HG03103 (cell line): ENCODE results near the gene CHAC1.
"Not testable (repeated sequence)": the region's sequence is repeated elsewhere in the genome, so short reads cannot be mapped to it uniquely, and the experiment has no call there.

Experiments used
- ATAC-seq: cut with Tn5 transposase; IDR thresholded peaks from one replicate; pipeline ENCODE4 v1.9.1; 2021; ENCODE audit warnings: low read depth; ENCODE audit not compliant: unreplicated experiment

CHAC1 gene

DNA sequence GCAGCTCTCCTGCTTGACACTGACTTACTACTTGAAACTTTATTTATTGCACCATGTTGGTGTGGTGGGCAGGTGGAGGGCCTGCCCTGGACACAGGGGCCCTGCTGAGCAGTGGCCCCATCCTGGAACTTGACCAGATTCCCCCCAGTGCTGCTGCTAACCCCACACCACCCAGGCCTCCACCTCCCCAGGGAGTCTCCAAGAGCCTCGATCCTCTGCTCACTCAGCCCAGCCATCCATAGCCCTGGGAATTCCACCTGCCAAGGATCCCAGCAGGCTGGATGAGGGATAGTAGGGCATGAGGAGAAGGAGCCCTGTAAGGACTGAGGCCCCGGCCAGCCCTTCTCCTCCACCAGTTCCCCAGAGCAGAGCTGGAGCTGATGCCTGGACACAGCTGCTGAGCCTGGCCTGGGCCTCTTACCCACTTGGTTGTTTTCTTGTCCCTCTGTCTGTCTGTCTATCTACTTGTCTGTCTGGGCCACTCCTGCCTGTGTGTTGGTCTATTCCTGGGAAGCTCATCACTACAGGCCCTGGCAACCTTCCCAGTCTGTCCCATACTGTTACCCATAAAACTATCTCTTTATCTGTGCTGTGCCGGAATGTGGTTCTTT is 2.8 kb downstream of the CHAC1 start:
- no peak for ATAC-seq

DNA sequence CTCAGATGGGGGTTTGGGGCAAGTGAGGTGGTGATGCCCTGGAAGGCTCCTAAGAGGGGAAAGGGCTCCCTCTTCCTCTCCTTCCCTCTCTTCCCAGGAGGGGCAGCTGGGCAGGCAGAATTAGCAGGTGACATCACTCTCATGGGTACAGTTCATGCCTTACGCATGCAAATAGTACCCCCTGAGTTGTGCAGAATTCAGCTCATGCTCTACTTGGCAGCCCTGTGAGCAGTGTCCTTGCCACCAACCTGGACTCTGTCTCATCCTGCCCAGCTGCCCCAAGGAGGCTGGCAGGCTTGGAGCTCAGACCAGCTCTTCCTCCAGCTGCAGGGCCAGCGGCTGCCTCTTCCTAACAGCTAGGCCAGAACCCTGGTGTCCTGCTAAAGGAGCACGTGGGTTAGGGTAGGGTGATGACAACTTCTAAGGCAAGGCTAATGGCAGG is 3.3 kb downstream of the CHAC1 start:
- ATAC-seq = no peak

DNA sequence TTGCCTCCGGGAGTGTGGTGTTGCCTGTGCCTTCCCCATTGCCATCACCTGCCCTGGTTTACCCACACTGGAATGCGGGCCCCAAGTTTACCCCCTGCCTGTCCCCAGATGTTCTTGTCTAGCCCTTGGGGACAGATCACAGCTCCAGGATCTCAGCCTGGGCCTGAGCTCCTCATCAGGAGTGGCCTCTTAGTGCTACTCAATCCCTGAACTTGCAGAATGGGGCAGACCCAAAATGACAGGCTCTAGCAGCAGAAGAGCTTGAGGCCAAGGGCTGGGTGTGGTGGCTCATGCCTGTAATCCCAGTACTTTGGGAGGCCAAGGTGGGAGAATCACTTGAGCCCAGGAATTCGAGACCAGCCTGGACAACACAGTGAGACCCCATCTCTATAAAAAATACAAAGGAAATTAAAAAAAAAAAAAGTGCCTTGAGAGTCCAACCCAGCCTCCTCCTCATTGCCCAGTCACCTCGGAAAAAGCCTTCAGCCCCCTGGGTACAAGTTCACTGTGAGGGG is 3.8 kb downstream of the CHAC1 start:
- no peak for ATAC-seq

- no peak for ATAC-seq
Observed at GRCh38 chr15:40957581-40958051, 4.3 kb downstream of the CHAC1 start.

DNA sequence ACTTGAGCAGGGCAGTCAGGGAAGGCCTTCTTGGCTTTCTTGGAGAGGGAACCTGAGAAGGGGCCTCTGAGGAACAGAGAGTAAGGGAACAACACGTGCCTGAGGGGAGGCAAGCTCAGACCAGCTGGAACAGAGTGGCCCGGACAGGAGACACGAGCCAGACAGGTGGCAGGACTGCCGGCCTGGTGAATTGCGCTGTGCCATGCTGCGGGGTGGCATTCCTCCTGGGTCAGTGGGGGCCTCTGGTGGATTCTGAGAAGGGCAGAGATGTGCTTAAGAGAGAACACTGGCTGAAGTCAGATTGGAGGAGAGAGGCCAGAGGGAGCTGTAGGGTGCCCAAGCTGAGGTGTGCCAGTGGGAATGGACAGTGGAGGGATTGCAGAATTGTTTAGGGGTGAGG is 4.9 kb downstream of the CHAC1 start:
- no peak for ATAC-seq

- no peak for ATAC-seq
Observed at GRCh38 chr15:40958723-40959122, 5.5 kb downstream of the CHAC1 start.

GRCh38 chr15:40959331-40960141 is 6.3 kb downstream of the CHAC1 start:
- no peak for ATAC-seq

- ATAC-seq = no peak
Observed at GRCh38 chr15:40960151-40960885, 7.0 kb downstream of the CHAC1 start.

DNA sequence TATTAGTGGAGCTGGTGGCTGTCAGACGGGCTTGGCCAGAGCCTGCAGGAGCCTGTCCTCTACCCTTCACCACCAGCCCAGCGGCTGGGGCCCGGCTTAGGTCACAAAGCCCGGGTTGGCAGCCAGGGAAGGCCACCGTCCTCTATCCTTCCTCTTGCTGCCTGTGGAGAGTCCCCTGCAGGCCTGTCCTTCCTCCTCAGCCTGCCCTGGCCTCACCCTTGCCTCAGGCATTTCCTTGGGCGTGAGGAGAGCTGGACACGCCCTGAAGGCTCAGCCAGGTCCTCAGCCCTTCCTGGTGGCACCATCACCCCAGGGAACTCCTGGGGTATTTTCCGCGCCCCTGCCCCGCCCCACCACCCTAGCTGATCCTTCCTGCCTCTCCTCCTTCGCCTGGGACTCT is 7.7 kb downstream of the CHAC1 start:
- ATAC-seq = no peak

GRCh38 chr15:40961740-40962139 is 8.5 kb downstream of the CHAC1 start:
- not testable (repeated sequence) for ATAC-seq

GRCh38 chr15:40962317-40962716 is 9.0 kb downstream of the CHAC1 start:
- ATAC-seq = not testable (repeated sequence)

GRCh38 chr15:40963201-40963600 is 9.9 kb downstream of the CHAC1 start:
- no peak for ATAC-seq

DNA sequence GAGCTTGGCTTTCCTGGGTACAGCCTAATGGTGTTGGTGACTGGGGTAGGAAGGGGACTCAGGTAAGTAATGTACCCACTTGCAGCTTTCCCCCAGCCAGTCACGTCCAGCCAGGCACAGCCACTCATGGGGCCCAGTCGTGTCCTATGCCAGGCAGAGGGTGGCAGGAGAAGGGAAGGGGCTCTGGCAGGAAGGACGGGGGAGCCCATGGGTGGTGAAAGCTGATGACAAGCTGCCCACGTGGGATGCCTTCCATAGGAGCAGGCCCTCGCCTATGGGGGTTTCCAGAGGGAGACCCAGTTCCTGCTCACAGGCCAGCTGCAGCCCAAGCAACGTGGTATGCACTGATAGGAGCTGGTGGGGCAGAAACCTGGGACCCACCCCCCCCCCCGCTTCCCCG is 10.7 kb downstream of the CHAC1 start:
- ATAC-seq = no peak

GRCh38 chr15:40964634-40965033 is 11.4 kb downstream of the CHAC1 start:
- ATAC-seq = no peak

DNA sequence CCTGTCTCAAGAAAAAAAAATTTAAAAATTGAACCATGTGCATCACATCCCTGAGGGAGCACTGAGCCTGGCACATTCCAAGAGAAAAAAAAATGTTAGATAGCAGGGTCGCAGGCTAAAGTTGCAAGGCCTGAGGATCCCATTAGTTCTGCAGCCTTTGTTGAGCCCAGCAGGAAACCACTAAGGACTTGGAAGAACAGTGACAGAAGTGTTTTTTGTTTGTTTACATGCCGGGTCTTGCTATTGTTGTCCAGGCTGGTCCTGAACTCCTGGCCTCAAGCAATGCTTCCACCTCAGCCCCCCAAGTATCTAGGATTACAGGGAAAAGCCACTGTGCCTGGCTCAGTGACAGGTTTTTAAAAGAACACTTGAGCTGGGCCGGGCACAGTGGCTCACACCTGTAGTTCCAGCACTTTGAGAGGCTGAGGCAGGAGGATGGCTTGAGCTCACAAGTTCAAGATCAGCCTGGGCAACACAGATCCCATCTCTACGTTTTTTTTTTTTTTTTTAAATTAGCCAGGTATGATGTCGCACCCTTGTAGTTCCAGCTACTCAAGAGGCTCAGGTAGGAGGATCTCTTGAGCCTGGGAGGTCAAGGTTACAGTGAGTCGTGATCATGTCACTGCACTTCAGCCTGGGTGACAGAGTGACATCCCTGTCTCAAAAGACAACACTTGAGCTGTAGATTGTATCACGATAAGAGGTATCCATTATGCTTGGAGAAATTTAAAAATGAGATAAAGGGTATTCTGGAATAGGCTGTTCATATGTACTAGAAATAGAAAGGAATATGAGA is 15.2 kb downstream of the CHAC1 start:
- no peak for ATAC-seq

DNA sequence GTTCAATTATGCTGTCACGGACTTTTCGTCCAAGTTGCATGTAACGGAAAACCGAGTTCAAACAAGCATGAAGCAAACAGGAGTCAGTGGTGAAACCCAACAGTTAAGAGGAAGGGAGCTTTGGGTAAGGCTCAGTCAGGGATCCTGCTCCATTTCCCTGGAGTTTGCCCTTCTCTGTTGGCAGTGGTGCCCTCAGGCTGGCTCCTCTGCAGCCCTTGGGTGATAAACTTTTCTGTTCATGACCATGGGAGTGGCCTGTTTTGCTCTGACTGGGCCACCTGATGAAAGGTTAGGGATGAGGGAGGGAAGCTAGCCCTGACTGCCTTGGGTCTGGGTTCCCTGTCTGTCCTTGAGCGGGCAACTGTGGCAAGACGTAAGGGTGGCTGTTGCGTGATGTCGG is 16.1 kb downstream of the CHAC1 start:
- ATAC-seq = no peak

DNA sequence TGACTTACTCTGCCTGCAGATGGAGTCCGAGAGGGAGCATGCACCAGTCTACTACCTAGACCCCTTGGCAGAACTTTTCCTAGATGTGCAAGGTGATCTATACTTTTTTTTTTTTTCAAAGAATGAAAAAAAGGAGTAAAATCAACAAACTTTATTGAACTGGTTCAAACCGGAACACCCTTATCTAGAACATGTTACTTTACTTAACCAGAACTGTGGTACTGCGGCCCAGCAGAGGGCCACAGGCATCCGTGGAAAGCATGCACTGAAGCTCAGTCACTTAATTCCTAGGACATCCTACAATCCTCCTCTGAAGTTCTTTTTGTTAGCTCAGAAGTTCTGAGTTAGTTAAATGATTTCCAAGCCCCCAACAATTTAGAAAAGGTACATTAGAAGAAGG is 21.6 kb downstream of the CHAC1 start:
- no peak for ATAC-seq

- ATAC-seq = no peak
Observed at GRCh38 chr15:40976819-40977218, 23.5 kb downstream of the CHAC1 start.

GRCh38 chr15:40978141-40978540 is 24.9 kb downstream of the CHAC1 start:
- ATAC-seq = no peak

DNA sequence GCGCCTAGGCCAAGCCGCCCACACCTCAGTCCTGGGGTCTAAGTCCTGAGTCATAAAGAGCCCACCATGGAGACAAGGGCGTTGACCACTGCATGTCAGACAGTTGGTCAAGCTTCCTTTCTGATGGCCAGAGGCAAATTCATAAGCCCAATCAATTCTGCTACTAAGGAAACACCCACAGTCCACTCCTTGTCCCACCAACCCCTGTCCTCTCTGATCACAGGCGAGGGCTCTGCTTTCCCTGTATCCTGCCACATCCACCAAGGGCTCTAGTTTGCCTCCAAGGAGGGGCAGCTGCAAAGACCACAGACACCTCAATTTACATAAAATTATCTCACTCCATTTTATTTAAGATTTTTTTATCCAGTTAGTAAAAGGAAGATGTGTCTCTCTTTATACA is 25.3 kb downstream of the CHAC1 start:
- ATAC-seq = no peak
